Measurements from ENCODE around the gene IQCF2.
"Not testable (repeated sequence)": the region's sequence is repeated elsewhere in the genome, so short reads cannot be mapped to it uniquely, and the experiment has no call there.

IQCF2 gene

DNA sequence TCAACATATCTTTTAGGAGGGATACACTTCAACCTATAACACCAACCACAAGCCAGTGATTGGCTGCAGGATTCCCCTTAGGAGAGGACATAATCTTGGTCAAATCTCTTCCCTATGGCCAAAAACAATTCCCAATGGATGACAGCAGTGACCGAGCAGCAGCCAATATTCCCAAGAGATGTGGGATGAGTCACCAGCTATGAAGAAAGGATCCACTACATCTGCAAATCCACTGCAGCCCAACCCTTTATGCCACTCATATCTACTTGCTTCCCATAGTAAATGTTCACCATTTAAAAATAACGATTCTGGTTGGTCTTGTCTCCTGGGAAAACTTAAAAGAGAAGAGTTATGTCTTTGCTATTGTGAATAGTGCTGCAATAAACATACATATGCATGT, 18.5 kb downstream of the IQCF2 start:
- DNase-seq: no peak

DNA sequence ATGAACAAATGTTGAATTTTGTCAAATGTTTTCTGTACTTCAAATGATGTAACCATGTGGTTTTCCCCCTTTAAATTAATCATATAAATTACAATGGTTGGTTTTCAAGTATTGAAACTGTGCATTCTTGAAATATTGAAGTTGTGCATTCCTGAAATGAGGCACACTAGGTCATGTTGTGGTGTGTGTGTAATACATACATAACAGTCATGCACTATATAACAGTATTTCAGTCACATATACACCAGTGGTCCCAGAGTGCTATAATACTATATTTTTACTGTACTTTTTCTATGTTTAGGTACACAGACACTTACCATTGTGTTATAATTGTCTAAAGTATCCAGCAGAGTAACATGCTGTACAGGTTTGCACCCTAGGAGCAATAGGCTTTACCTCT, 25.0 kb downstream of the IQCF2 start:
- no peak for DNase-seq

DNA sequence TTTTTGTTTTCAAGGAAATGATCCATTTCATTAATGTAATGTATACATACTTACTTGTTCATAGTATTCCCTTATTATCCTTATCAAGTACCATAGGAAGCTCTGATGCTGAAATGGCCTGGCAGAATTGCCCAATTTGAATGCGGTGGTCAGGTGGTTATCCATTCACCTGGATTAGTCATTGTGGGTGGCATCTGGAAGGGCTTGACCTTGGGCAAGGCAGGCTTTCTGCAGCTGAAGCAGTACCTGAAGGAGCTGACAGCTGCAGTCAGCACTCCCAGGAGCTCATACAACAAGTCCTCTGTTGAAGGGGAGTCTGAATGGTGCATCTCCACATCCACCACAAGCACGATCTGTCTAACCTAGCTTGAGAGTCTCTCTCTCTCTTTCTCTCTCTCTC, 26.2 kb downstream of the IQCF2 start:
- DNase-seq: no peak

DNA sequence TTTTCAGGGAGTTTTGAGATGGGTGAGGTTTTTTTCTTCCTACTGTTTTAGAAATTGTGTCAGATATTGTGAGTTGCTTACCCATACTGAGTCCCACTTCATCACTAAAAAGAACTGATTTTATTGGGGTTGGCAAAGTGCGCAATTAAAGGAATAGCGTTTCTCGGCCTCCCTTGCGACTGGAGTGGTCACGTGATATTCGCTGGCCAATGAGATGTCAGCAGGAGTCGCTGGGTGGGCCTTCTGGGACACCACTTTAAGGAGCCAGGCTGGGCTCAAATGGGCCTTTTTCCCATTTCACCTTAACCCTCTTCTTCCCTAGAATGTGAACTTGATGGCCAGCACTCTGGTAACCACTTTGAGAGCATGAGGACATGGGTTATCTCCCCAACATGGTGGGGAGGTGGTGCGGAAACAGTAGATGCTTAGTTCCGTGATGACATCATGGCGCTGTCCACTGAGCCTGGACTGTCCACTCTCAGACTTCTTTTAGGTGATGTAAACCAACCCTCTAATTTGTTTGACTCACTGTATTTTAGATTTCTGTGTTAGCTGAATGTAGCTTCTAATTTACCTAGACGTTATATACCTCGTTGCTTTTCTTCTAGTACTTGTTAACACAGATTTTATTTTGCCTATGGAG, 27.2 kb downstream of the IQCF2 start:
- DNase-seq: no peak

DNA sequence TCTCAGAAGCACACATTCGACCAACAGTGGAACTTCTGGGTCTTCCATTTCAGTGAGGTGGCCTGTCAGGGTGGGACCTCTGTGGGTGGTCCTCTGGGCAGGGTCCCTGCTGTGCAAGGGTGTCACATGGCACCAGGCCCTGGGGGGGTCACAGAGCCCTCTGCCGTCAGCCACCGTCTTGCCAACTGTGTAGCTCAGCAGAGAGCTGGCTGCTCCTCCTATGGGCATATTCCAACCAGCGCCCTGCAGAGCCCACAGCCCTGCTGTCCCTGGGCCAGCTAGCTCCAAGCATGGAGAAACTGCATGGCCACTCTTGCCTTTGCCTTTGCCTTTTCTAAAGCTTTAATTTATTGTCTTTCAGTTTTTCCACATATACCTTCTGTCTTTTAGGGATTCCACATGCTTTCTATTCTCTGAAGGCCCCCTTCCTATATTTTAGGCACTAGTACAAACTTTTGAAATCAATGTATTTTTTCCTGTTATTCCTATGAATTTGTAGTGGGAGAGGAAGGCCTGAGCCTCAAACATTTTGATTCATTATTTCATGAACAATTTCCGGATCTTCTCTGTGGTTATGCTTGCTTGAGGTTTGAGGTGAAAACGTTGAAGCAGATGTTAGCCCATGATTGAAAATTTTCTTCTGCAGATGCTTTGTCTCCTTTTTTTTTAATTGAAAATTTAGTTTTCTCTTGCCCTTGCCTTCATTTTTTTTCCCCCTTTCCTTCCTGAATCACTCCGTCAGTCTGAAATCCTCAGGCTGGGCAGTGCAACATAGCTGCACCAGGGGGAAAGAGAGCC, 30.0 kb downstream of the IQCF2 start:
- DNase-seq: no peak

DNA sequence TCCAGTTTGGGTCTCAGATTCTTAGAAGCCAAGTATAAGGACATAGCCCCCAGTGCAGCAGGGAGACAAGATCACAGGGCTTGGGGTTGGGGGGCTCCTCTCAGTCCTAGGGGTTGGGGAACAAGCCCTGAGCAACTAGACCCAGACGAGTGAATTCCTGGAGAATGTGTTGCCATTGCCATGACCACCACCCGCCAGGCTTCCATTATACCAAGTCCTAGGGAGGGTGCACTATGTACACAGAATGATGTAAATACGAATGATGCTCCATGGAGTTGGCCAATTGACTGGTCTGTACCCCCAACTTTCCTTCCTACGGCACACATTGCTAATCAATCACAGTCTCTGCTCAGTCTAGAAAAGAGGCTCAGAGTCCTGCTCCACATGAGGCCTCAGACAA, 33.0 kb downstream of the IQCF2 start:
- no peak for DNase-seq

DNA sequence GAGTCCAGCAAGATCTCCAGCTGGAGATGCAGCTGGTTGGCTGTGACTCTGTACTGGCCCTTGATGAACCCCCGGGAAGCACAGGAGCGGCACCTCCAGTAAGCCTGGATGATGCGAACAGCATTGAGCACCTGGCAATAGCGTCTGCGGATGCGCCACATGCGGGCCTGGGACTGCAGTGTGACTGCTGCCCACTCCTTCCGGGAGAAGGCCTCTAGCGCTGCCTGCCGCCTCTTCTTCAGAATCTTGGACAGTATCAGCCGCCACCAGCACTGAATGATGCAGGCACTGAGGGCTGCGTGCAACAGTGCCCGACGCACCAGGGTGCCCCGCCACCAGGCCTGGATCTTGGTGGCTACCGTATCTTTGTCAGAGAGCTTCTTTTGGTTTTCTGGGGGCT, 33.5 kb downstream of the IQCF2 start:
- no peak for DNase-seq

DNA sequence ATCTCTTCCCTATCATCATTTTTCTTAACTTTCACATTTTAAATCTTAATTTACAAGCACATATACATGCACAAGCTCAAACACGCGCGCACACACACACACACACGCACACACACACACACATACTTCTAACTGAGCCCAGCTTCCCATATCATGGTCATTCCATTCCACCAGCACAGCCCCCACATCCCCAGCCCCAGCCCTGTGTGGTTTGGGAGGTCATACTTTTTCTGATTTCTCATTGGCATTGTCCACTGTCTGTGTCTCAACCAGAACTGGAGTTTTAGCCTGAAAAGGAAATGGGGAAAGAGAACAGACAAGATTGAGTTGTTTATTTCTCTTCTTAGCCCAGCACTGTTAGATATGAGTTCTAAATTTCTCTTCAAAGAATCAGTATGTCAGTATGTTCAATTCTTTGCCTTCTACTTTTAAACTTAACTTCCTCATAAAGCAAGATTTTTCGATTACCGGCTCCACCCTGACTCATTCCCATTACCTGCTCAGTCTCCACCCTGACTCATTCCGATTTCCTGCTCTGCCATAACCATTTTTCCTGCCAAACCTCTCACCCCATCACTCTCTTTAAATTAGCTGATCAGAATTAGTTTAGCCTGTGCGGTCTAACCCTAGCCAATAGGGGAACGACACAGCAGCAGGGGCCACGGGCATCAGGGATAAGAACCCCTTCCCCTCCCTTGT, 35.3 kb downstream of the IQCF2 start:
- DNase-seq: no peak

DNA sequence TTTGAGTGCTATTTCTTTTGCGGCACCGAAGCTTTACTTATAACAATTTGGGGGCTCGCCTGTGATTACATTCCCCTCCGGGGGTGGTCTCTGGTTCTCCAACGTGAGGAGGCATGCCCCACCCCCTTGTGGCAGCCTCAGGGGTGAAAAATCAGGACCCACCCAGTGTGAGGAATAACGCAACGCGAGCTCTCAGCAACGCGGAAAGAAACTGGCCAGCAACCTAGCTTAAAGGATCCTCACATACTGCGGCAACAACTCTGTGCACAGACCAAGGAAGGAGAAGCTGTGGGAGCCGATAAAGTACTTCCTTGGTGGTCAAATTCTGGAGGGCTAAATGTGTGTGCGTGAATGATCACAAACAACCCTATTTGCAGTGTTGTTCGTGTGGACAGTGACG, 36.0 kb downstream of the IQCF2 start:
- DNase-seq: no peak

DNA sequence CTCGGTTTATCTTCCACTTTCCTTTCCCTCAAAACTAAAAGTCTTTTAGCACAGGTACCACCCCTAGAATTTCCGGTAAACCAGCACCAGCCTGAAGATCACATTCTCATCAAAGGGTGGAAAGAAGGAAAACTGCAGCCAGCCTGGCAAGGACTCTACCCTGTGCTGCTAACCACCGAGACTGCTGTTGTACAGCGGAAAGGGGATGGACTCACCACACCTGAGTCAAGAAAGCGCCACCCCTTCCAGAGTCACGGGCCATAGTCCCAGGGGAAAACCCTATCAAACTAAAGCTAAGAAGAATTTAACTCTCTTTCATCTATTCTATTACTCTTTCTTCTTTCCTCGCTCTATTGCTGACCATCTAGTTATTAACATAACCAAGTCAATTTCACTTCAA, 38.6 kb downstream of the IQCF2 start:
- DNase-seq: not testable (repeated sequence)

DNA sequence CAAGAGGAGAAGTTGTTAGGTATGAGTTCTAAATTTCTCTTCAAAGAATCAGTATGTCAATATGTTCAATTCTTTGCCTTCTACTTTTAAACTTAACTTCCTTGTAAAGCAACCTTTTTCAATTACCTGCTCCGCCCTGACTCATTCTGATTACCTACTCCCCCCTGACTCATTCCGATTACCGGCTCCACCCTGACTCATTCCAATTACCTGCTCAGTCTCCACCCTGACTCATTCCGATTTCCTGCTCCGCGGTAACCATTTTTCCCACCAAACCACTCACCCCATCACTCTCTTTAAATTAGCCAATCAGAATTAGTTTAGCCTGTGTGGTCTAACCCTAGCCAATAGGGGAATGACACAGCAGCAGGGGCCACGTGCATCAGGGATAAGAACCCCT, 40.9 kb downstream of the IQCF2 start:
- DNase-seq: not testable (repeated sequence)

DNA sequence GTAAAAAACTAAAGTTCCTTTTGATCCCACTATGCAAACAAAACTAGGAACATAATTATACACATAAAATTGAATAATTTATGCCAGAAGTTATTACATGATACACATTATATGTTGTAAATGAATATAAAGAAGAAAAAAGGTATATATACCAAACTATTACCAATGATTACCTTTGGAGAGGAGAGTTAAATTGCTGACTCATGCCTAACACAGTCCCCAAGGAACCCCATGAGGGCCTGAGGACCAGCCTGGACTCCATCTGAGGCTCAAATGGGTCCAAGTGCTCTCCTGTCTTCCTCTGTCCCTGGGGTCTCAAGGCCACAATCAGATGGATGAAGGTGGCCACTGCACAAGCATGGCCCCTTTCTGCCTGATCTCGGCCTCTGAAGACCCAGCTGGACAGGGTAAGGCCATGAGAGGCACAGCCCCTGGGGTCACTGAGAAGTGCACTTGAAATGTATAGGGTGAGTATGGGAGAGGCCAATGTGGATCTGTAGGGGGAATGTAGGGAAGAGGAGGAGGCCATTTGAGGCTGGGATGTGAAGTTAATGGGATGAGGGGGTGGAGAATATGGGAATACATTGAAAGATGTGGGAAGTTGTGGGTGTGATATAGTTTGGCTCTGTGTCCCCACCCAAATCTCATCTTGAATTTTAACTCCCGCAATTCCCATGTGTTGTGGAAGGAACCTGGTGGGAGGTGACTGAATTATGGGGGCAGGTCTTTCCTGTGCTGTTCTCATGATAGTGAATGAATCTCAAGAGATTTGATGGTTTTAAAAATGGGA, 42.8 kb downstream of the IQCF2 start:
- DNase-seq: no peak

DNA sequence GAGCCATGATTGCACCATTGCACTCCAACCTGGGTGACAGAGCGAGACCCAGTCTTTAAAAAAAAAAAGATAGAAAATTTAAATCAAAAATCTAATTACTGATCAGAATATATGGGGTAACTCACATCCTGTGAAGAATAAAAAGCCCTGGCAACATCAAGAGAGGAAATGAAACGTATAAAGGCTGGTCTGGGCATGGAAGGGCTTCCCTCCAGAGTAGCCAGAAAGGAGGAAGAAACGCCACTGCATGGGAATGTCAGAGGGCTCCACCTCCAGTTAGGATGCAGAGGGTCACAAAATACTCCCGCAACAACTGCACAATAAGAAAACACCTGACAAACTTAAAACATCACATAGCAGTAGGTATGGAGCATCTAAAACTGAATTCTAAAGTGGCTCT, 46.6 kb downstream of the IQCF2 start:
- no peak for DNase-seq
